Stimulated activated CD8-positive, alpha-beta memory T cell treated with anti-CD3 and anti-CD28 coated beads, Interleukin-4, amount 100 ng/mL, for 4 hours (primary cell): ENCODE measurements around the gene CAPG.
"Not testable (repeated sequence)": the region's sequence is repeated elsewhere in the genome, so short reads cannot be mapped to it uniquely, and the experiment has no call there.

Source experiments
- DNase-seq, 2 donors: peaks; one replicate each; pipeline ENCODE4 v3.0.0-alpha.2; 2020; ENCODE audit warnings: low read depth in 2 of 2, low spot score in 1 of 2

CAPG gene

DNA sequence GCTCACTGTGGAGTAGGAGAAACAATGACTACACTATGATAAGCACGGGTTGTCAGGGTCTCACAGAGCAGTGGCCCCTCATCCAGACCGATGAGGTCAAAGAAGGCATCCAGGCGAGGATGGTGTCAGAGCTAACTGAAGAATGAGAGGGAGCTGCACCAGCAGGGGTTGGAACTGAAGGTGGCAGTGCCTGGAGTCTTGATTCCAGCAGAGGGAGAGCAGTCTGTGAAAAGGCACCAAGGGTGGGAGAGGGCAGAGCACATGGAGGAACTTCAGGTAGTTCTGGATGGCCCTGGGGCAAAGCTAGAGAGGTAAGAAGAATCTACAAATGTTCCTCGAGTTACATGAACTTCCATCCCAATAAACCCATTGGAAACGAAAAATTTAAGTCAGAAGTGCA is 43.0 kb downstream of the CAPG start:
- no peak for DNase-seq

DNA sequence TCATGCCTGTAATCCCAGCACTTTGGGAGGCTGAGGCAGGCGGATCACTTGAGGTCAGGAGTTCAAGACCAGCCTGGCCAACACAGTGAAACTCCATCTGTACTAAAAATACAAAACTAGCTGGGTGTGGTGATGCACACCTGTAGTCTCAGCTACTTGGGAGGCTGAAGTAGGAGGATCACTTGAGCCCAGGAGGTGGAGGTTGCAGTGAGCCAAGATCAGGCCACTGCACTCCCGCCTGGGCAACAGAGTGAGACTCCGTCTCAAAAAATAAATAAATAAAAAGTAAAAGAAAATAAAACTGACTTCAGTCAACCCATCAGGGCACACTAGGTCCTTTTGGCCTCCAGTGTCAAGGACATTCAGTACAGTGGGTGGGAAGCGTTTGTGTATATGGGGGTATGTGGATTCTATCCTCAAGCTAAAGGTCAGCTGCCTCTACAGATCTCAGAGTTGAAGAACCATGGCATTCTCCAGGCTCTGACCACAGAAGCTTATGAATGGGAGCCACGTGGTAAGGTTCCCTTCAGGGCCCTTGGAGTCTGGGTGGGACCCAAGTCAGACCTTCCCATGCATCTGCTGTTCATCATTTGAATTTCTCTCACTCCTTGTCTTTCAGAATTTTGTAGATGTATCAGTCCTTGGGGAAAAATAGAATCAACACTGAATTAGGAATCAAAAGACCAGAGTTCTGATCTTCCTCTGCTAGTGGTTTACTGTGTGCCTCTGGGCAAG is 47.3 kb downstream of the CAPG start:
- not testable (repeated sequence) for DNase-seq

DNA sequence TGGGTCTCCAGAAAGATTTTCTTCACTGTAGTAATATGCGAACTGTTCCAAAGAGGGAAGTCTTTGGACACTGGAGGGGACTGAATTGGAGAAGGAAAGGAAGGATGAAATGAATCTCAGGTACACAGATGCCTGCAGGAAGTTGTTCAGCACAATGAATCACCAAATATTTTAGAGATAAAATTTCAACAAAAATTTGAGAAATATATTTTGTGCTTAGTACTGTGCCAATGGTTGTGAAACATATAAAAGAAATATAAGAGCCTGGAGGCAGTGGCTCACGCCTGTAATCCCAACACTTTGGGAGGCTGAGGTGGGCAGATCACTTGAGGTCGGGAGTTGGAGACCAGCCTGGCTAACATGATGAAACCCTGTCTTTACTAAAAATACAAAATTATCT is 52.4 kb downstream of the CAPG start:
- DNase-seq, result no peak

DNA sequence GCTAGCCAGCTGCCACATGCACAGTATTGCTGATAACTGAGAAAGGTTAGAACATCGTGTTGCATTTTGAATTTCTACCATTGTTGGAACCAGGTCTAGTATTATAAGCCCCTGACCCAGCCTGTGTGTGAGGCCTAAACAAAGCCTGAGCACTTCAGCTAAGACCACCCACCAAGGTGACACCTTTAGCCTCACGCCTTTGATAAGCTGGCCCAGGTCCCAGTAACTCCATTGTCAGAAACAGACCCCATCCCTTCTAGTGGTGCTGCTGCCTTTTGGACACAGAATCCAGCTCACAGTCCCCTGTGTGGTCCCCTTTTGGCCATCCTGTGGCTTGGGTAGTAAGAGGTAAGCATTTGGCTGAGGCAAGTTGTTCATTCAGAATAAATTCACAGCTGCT is 54.0 kb downstream of the CAPG start:
- DNase-seq, result no peak

DNA sequence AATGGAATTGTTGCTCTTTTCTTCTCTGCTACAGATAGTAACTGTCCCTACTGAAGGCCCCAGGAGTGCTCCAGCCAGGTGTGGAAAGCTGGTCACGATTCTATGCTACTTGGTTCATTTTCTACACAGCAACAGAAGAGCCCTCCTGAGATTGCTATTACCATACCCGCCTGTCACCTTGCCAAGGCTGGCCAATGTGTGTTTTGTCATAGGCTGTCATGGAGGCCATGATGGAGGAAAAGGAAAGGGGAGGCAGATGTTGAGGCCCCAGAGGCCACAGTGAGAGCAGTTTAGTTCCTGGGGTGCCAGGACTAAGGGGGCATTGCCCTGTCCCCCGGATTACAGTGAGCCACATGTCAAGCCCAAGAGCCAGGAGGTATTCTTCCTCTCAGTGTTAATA is 54.6 kb downstream of the CAPG start:
- no peak for DNase-seq

DNA sequence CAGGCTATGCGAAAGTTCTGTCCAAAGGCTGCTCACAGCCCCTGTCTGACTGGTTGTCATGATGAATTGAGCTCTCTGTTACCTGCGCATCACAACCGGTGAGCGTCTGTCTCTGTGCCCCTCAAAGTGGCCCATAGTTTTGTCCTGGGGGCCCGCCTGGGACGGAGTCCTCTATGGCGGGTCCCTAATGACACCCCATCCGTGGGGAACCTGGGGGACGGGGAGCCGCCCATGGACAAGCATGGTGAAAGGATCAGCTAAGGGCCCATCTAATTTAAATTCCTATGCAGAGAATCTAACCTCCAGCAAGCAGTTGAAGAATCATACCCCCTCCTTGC is 55.1 kb downstream of the CAPG start:
- DNase-seq, result peak in 1 of 2 donors; percentile 11

DNA sequence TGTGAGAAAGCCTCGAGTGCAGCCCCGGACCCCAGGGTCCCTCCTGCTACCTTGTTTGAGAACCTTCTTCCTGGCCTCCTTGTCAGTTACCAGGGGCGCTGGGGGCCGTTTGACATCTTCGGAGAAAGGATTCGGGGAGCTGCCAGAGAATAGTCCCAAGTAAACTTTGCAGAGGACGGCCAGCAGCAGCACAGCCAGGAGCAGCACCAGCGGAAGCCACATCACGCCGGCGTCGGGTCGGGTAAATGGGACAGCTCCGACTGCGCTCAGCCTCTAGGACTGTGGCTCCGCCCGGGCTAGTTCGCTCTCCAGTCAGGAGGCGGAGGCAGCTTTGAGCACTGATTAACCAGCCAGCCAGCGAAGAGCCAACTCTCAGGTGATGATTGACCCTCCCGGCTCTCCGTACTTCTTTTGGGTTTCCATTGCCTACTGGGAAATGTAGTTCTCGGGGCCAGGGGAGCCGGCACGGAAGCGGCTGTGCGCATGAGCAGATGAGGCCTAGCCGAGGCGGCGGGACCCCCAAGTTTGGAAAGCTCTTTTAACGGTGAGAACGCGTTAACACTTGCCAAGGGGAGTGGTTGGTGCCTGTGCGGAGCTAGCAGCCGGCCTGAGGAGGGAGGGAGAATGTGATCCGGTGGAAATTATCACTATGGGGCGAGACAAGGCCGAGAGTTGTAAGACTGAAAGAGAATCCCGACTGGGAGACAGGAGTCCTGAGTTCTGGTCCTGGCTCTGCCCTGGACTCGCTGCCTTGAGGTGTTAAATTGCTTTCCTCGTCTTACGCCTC is 55.7 kb downstream of the CAPG start, which contains the start of the genes ELMOD3 and RETSAT:
ELMOD3 (plus strand) TSS at position 484 of the 787 bp plus-strand sequence. CDS start 2,430 bp downstream, outside the sequence.
RETSAT (minus strand) TSS at position 243 of the 787 bp plus-strand sequence; CDS start at position 222, 21 bp downstream.
- DNase-seq, result peak; percentile 87 to 92

DNA sequence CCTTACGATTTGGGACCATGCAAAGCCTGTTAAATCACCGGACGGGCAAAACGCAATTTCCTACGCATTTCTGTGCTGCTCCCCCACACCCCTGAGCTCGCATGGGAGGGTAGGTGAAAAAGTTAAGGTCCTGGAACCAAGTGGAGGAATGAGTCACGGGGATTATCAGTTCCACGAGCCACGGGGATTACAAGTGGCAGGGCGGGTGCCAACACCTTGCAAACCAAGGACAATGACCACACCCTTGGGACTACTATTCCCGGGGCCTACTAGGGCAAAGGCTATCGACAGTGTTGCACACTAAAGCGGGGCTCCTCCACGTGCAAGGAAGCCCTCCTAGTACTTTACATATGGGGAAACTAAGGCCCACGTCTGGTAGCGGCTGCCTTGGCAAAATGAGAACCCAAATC is 56.3 kb downstream of the CAPG start:
- DNase-seq, result no peak

DNA sequence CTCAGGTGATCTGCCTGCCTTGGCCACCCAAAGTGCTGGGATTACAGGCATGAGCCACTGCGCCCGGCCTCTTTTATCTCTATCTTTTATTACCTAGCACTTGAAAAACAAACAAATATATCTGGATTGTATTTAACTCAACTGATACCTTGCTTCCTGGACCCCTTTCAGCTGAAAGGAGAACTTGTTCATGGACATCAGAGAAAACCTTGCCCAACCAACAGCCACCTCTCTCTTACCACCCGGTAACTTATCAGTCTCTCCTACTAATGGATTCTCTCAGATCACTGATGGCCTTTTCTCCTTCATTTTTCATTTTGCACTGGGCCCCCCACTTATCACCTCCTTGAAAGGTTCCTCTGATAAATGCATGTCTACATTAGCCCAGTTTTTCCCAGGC is 62.6 kb downstream of the CAPG start:
- DNase-seq, result no peak
